T-helper 1 cell treated with Interleukin-12 subunit alpha and Interleukin-12 subunit beta and Interleukin-4 antibody, amounts not matched to agents 30 ng/mL and 1 ng/mL, for 36 hours (primary cell): ENCODE measurements around the gene YY1AP1. TPM values are rescaled to one million over a fixed set of nuclear protein-coding genes. Genes with fewer than 3 reads are reported as not detected.
"Not testable (repeated sequence)": the region's sequence is repeated elsewhere in the genome, so short reads cannot be mapped to it uniquely, and the experiment has no call there.

Source experiments
- intact Hi-C: fragments of 100-400 bp; cut with micrococcal nuclease; formaldehyde crosslinking; loops from one replicate; pipeline ENCODE4 v1.15.1; 2024
- total RNA-seq: library from RNA; stranded (reverse); gene quantifications from 2 replicates; pipeline ENCODE4 v1.2.3, GENCODE V29; 2022

YY1AP1 gene
- total RNA-seq, 1 donor from 2014 or later: 82.8 TPM

DNA sequence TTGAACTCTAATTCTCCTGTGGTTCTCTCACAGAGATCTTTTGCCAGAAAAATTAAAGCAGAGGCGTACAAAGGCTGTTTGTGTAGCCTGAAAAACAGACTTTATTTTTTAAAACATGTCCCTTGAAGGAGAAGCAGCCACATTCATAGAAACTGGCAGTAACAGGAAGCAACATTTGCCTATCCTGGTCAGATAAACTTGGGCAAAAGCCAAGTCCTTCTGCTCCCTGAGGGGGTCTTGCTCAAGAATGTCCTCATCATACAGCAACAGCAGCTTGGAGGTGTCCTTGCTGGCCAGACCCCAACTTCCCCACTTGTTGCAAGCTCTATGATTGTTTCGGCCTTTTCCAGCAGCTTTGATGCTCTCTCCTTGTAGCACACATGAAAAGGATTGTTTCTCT lies 42.3 kb downstream of the YY1AP1 start:
- intact Hi-C loops: no loop called here

DNA sequence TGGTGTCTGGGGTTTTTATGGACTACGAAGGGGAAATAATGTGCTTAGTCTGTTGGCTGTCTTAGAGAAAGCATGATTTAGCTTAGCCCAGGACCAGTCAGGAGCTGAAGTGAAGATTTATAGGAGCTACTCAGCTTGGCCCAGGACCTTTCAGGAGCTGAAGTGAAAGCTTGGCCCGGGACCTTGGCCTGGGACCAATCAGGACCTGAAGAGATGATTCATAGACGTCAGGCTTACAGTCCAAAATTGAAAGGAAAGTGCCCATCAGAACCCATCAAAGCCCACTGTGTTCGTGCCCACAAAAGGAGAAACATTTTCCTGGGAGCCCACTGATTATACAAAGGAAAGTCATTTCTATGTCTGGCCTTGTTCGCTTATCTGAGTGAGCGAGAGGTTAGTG lies 42.9 kb downstream of the YY1AP1 start:
- intact Hi-C loops: no loop called here

DNA sequence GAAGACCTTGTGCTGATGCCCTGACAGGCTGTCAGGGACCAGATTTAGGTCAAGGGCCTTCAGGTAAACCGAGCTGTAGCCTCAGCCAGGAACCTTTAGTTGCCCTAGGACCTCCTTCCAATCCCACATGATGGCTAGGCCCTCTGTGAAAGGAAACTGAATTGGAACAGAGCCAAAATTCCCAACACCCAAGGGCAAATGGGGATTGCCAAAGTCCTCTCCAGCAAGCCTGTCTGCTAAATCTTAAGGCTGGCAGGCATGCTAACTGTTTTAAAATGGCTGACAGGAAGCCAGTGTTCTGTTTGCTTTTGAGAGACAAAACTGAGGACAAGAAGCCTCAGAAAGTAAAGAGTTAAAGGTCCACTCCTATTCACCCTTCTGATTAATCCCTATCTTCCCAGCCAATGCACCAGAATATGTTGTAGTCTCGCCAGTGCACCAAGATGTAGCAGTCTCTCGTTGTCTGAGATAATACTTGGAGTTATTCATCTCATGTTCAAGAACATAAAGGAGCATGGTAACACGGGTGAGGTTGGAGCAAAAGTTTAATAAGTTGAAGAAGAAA lies 43.5 kb downstream of the YY1AP1 start:
- intact Hi-C loops: no loop called here

DNA sequence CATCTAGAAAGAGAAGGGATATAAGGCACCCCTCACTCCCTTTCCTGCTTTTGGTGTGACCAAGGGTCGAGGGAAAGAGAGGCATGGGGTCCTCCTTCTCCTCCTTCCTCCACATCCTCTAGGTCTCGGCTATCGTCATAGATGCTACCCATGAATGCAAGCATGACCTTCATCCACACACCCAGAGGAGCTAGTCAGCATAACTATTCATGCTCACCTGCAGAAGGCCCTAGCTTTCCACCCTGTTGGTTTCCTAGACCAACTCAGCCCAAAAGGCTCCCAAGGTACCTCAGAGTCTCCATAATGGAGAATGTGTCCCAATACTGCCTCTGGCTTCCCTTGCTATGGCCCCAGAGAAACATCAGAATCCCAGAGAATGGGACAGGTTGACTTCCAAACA lies 45.3 kb downstream of the YY1AP1 start:
- intact Hi-C loops: no loop called here

DNA sequence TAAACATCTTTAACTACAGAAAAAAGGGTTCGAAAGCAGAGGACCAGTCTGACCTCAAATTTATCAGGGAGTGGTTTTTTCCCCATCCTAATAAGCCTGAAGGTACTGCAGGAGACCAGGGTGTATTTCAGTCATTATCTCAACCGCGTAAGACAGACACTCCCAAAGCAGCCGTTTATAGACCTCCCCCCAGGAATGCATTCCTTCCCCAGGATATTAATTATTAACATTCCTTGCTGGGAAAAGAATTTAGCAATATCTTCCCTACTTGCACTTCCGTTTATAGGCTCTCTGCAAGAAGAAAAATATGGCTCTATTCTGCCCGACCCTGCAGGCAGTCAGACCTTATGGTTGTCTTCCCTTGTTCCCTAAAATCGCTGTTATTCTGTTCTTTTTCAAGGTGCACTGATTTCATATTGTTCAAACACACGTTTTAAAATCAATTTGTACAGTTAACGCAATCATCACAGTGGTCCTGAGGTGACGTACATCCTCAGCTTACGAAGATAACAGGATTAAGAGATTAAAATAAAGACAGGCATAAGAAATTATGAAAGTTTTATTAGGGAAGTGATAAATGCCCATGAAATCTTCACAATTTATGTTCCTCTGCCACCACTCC lies 45.9 kb downstream of the YY1AP1 start:
- intact Hi-C loops: not testable (repeated sequence)

DNA sequence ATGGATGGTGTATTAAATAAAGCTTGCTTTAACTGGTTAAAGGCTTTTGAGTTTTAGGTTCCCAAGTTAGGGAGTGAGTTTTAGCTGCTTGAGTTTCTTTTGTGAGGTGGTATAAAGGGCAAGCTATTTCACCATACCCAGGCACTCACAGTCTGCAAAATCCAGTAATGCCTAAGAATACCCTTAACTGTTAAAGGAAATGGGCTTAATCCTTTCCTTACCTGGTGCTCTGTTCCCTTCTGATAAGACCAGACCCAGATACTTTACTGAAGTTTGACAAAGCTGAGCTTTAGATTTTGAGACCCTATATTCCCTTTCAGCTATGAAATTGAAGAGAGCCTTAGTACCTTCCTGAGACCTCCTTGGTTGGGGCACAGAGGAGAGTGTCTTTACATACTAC lies 48.2 kb downstream of the YY1AP1 start:
- intact Hi-C loops: no loop called here

DNA sequence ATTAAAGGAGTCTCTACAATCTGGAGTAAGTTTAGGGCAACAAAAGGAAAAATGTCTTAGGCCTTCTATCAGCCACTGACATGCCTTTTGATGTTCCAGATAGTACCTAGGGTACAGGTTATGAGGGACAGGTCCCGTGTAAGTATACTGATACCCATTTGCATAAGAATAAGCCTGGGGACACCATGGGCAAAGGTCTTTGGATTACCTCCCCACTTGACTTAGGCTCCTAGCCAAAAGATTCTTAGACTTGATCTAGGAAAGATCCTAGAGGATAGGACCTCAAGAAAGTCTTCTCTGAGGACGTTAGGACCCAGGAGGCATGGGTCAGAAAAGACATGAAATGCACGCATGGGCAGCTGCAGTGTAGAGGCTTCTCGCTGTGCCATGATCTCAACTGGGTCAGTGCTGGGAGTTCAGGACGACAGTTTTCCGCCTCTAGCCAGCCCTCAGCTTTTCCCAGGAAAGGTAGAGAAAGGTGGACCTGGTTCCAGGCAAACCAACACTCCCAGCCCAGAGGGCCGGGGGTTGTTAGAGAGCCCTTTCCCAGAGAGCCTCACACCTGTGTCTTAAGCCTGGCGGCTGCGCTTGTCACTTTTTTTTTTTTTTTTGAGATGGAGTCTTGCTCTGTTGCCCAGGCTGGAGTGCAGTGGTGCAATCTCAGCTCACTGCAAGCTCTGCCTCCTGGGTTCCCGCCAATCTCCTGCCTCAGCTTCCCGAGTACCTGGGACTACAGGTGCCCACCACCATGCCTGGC lies 52.0 kb downstream of the YY1AP1 start:
- intact Hi-C loops: loop anchor here (5.0 kb wide), 3 partner anchors 51 to 111 kb away; partner anchors contain the start of genes DAP3 and YY1AP1

DNA sequence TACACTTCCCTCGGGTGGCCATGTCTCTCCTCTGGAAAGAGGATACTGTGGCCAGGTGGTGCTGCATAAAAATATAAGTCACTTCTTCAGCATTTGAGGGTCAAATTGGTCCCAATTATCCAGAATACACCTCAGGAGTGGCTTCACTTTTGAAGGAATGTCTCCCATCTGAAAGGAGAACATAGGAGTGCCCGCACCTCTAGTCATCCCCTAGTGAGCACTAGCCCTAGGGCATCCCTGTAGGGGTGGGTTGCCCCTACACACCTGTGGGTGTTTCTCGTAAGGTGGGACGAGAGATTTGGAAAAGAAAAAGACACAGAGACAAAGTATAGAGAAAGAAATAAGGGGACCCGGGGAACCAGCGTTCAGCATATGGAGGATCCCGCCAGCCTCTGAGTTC lies 62.1 kb downstream of the YY1AP1 start:
- intact Hi-C loops: not testable (repeated sequence)

DNA sequence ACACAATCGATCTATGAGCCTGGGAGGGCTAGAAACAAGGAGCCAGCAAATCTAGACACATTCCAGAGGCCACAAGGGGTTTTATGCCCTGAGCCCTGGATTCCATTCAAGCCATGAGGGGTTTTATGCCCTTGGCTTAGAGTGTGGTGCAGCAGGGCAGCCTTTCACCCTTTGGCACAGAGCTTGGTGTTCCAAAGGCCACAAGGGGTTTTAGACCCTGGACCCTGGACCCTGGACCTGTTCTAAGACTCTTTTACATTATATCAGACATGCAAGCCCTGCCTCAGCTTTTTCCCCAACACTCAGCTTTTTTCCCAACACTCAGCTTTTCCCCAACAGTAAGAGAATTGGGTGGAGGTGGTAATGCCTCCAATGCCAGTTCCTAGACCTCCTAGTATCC lies 65.2 kb downstream of the YY1AP1 start:
- intact Hi-C loops: no loop called here

DNA sequence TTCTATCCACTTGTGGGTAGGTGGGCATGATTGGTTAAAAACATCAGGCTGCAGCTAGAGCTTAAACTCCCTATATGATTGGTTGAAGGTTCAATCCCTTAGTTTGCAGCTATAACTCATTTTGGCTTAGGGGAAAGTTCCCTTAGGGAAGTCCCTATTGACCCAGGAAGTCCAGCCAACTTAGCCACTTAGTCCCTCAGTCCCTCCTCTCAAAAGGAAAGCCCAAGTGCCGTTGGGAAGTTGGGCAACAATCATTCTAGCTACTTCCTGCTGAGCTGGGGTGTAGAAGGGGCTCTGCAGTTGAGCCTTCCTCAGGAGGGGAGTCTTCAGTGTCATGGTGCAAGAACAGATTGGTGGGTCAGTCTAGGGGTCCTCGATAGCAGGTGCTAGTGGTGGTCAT lies 66.4 kb downstream of the YY1AP1 start:
- intact Hi-C loops: no loop called here

DNA sequence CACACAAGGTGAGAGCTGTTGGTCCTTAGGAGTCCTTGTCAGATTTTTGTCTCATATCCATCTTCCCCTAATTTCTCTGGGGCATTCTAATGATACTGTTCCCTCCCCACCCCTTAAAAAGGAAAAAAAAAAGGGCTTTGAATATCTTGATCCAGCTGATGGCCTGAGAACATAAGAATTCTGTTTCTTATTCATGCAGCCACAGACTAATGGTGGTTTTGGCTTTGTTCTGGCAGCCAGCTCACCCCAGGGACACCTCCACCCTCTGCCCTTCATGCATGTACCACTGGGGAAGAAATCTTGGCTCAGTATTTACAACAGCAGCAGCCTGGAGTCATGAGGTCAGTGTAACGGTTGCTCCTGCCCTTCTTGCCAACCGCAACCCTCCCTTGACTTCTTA lies 75.3 kb downstream of the YY1AP1 start:
- intact Hi-C loops: not testable (repeated sequence)

DNA sequence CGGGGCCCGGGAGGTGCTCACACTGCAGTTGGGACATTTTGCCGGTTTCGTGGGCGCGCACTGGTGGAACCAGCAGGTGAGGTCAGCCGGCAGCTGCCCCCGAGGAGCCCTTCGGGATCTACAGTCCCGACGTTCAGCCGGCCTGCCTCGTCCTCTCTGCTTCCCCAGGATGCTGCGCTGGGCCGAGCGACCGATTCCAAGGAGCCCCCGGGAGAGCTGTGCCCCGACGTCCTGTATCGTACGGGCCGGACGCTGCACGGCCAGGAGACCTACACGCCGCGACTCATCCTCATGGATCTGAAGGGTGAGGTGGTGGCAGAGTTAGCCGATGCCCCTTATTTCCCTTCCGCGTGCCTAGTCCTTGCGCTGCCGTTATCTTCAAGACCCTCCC lies 78.3 kb downstream of the YY1AP1 start:
- intact Hi-C loops: loop anchor here (1.0 to 2.0 kb wide), 3 partner anchors 79 to 302 kb away; partner anchors contain the start of genes DAP3, FDPS and YY1AP1

DNA sequence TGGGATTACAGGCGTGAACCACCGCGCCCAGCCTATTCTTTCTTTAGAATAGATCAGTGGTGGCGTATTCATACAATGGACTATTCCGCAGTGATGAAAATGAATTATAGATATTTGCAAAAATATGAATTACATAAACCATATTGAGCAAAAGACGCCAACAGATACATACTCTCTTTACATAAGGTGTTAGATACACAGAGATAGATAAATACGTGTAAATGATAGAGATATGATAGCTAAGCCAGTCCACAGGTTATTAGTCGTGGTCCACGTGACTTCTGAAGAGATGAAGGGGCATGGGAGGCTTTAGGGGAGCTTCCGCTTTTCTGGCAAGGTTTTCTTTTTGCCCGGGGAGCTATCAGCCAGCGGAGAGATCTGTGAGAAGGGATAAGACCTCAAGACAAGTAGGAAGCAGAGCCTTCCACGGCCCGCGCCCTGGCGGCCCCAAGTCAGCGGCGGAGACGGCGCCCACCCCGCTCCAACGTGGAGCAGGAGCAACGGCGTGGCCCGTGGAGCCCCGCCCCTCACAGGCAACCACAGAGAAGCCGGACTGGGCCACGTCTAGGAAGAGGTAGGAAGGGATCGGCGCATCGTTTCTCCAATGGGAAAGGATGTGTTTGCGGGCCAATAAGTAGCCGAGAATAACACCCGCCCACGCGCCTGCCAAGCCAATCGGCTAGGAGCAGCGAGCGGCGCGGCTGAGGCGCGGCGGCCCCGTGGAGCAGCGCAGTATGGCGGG lies 78.9 kb downstream of the YY1AP1 start, which contains the start of gene MSTO1:
Gene MSTO1, plus strand, starts transcription at position 704 of the 742 bp plus-strand sequence. Its CDS starts 31 bp downstream, at position 735.
- intact Hi-C loops: loop anchor here (1.0 to 2.0 kb wide), 3 partner anchors 79 to 301 kb away; partner anchors contain the start of genes DAP3, FDPS and YY1AP1

Other genes with a start within 250 kb of the YY1AP1 start
- 55.0 and 55.2 TPM in 2 replicates for gene ASH1L, start 126.0 kb downstream of the YY1AP1 start, total RNA-seq
- gene MSTO1, start 78.6 kb downstream of the YY1AP1 start, total RNA-seq: 76.0 and 82.4 TPM in 2 replicates
- 156 and 158 TPM in 2 replicates for gene DAP3, start 317 bp upstream of the YY1AP1 start, total RNA-seq
- gene GON4L, start 168.4 kb upstream of the YY1AP1 start, total RNA-seq: 85.8 and 90.6 TPM in 2 replicates
- gene SYT11, start 170.8 kb upstream of the YY1AP1 start, total RNA-seq: 38.3 and 38.8 TPM in 2 replicates
- 27.5 and 33.1 TPM in 2 replicates for gene RIT1, start 222.6 kb upstream of the YY1AP1 start, total RNA-seq
- 67.8 and 70.6 TPM in 2 replicates for gene KHDC4, start 245.6 kb upstream of the YY1AP1 start, total RNA-seq